K562 (cell line): ENCODE measurements around the gene TTLL10.

Experiments
- E2F4 ChIP-seq: sonication (generic); formaldehyde crosslinking; IDR thresholded peaks from 2 replicates; pipeline ENCODE4 v1.8.0; 2022; ENCODE audit warnings: mild to moderate bottlenecking, low read depth, missing genetic modification reagents
- EGR1 ChIP-seq: fragments of 450-650 bp; conservative IDR thresholded peaks from 2 replicates; pipeline ENCODE4 v1.6.1; 2017; ENCODE audit warnings: mild to moderate bottlenecking
- ETV1 ChIP-seq: fragments of 450-650 bp; conservative IDR thresholded peaks from 2 replicates; pipeline ENCODE4 v1.6.1; 2016; ENCODE audit warnings: missing genetic modification characterization, control low read depth, low read depth, missing compliant biosample characterization
- EZH2 ChIP-seq: IDR thresholded peaks from 2 replicates; pipeline ENCODE4 v1.6.1; 2012; ENCODE audit warnings: low read depth, mild to moderate bottlenecking, inconsistent platforms, low read length, borderline replicate concordance
- HIVEP1 ChIP-seq: fragments of 250-450 bp; sonication (Bioruptor Pico); IDR thresholded peaks from 2 replicates; pipeline ENCODE4 v1.4.0; 2020; ENCODE audit warnings: mild to moderate bottlenecking
- HMG20A ChIP-seq: fragments of 450-650 bp; formaldehyde crosslinking; conservative IDR thresholded peaks from 2 replicates; pipeline ENCODE4 v1.4.0; 2020; ENCODE audit warnings: mild to moderate bottlenecking, mixed read lengths
- NKRF ChIP-seq: fragments of 450-650 bp; IDR thresholded peaks from 2 replicates; pipeline ENCODE4 v1.6.1; 2016; ENCODE audit warnings: borderline replicate concordance
- NRF1 ChIP-seq, 2 experiments: fragments of 450-650 bp; IDR thresholded peaks in 1 of 2; conservative IDR thresholded peaks in 1 of 2; 2 replicates each; pipeline ENCODE4 v1.6.1; 2014; ENCODE audit warnings: mild to moderate bottlenecking in 2 of 2
- RBM15 ChIP-seq: fragments of 200-400 bp; formaldehyde crosslinking; IDR thresholded peaks from 2 replicates; pipeline ENCODE4 v1.6.1; 2018; ENCODE audit warnings: mild to moderate bottlenecking, low read length, moderate library complexity; ENCODE audit not compliant: insufficient read depth
- RFX7 ChIP-seq: fragments of 250-450 bp; sonication (Bioruptor Pico); IDR thresholded peaks from 2 replicates; pipeline ENCODE4 v1.5.1; 2021; ENCODE audit warnings: mild to moderate bottlenecking
- TFAM ChIP-seq: fragments of 250-450 bp; sonication (Bioruptor Pico); conservative IDR thresholded peaks from 2 replicates; pipeline ENCODE4 v1.5.0; 2021; ENCODE audit warnings: mild to moderate bottlenecking, moderate library complexity
- ZNF121 ChIP-seq: sonication (generic); formaldehyde crosslinking; conservative IDR thresholded peaks from 2 replicates; pipeline ENCODE4 v1.8.0; 2022; ENCODE audit warnings: missing genetic modification reagents
- ZNF609 ChIP-seq: sonication (generic); formaldehyde crosslinking; IDR thresholded peaks from 2 replicates; pipeline ENCODE4 v1.8.1; 2023; ENCODE audit warnings: missing genetic modification reagents, mild to moderate bottlenecking, borderline replicate concordance

GRCh38 chr1:1187938-1188337 lies 14.3 kb downstream of the TTLL10 start:
- TF ChIP-seq EZH2 (no peak), HIVEP1 (CRISPR knock-in tag) (no peak), ZNF121 (CRISPR knock-in tag) (no peak), TFAM (CRISPR knock-in tag) (no peak), E2F4 (CRISPR knock-in tag) (no peak), EGR1 (no peak), NKRF (no peak), HMG20A (CRISPR knock-in tag) (no peak), NRF1 (conservative IDR thresholded peaks at IDR 0.05 in 1 of 2, IDR thresholded peaks at IDR 0.05 in 1 of 2) (no peak), ZNF609 (CRISPR knock-in tag) (no peak), RFX7 (CRISPR knock-in tag) (no peak), RBM15 (no peak), ETV1 (no peak)
